HG02610 (cell line): ENCODE data around the gene SFRP2.
A peak's percentile ranks its signal among the peaks of the same experiment; 100 is the strongest.

Experiments
- ATAC-seq: cut with Tn5 transposase; IDR thresholded peaks from one replicate; pipeline ENCODE4 v1.9.1; 2021; ENCODE audit warnings: mild to moderate bottlenecking, moderate library complexity; ENCODE audit not compliant: unreplicated experiment

The SFRP2 gene

GRCh38 chr4:153773236-153773690, 15.6 kb downstream of the SFRP2 start:
- ATAC-seq: no peak

GRCh38 chr4:153771046-153771445, 17.8 kb downstream of the SFRP2 start:
- no peak for ATAC-seq

- ATAC-seq: no peak
These were observed 22.1 kb downstream of the SFRP2 start for GRCh38 chr4:153766758-153767157.

- no peak for ATAC-seq
These were observed 23.0 kb downstream of the SFRP2 start for GRCh38 chr4:153765894-153766293.

GRCh38 chr4:153764601-153765368, 24.1 kb downstream of the SFRP2 start:
- no peak for ATAC-seq

GRCh38 chr4:153763404-153763803, 25.5 kb downstream of the SFRP2 start:
- no peak for ATAC-seq

- ATAC-seq: no peak
These were observed 29.2 kb downstream of the SFRP2 start, which contains the start of gene RNF175 for GRCh38 chr4:153759407-153760316. Gene RNF175 (minus strand): TSS chr4:153760024. CDS start chr4:153759862, 162 bp downstream.

GRCh38 chr4:153758688-153759406, 30.0 kb downstream of the SFRP2 start:
- ATAC-seq: no peak

GRCh38 chr4:153758136-153758535, 30.7 kb downstream of the SFRP2 start:
- ATAC-seq: no peak

- ATAC-seq: no peak
These were observed 31.5 kb downstream of the SFRP2 start for GRCh38 chr4:153757407-153757806.

- no peak for ATAC-seq
These were observed 33.7 kb downstream of the SFRP2 start for GRCh38 chr4:153755186-153755585.

- peak; percentile 89 for ATAC-seq
These were observed 38.6 kb downstream of the SFRP2 start for GRCh38 chr4:153750197-153750817.

GRCh38 chr4:153748378-153748777, 40.5 kb downstream of the SFRP2 start:
- no peak for ATAC-seq

GRCh38 chr4:153747406-153747955, 41.4 kb downstream of the SFRP2 start:
- no peak for ATAC-seq

- no peak for ATAC-seq
These were observed 43.2 kb downstream of the SFRP2 start for GRCh38 chr4:153745651-153746050.

- ATAC-seq: no peak
These were observed 47.3 kb downstream of the SFRP2 start for GRCh38 chr4:153741541-153741940.

GRCh38 chr4:153735906-153736461, 52.9 kb downstream of the SFRP2 start:
- ATAC-seq: no peak

- ATAC-seq: peak; percentile 68
These were observed 55.0 kb downstream of the SFRP2 start for GRCh38 chr4:153733751-153734448.

GRCh38 chr4:153731239-153731638, 57.6 kb downstream of the SFRP2 start:
- no peak for ATAC-seq
